ENCODE results near the gene POMT2. TPM values are rescaled to one million over a fixed set of nuclear protein-coding genes. Genes with fewer than 3 reads are reported as not detected.

Gene POMT2
- total RNA-seq, 2 experiments from 2014 or later: 5.9 to 31.4 TPM

DNA sequence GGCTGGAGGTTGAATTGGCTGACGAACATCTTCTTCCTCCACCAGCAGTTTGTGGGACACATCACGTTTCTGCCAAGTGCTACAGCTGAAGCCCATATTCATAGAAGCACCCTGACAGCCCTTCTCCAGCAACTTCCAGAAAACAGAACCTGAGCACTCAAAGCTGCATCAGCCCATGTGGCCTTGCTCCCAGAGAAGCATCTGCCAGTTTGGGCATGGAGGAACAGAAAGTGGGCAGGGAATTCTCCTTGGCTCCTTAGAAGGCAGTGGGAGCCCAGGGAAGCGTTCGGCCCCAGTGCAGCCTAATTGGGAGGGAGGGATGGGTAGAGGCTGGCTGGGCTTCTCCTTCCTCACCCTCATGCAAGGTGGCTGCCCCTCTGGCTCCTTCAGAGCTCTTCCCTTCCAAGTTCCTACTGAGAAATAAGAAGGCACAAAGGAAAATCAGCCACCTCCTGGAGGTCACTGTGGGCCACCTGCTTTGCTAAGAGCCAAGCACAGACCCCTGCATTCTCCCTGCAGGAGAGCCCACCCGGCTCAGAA, 45.6 kb downstream of the POMT2 start:
- Histone ChIP-seq H3K4me2 (ENCODE audit: low read length) (no peak overlapping the region), H3K27ac (ENCODE audit: low read depth, low read length, poor library complexity, severe bottlenecking) (no peak overlapping the region), H2AFZ (ENCODE audit: low read length) (no peak overlapping the region), H3K36me3 (ENCODE audit: insufficient read depth, low read length) (no peaks in the 10 kb centered on the region), H4K20me1 (ENCODE audit: insufficient read depth, low read length) (no peaks in the 10 kb centered on the region), H3K4me3 (ENCODE audit: low read depth, low read length, poor library complexity, severe bottlenecking) (no peak overlapping the region), H3K9me2 (ENCODE audit: insufficient read depth, low read length) (no peaks in the 10 kb centered on the region), H3K9me3 (ENCODE audit: low read length) (no peaks in the 10 kb centered on the region), H3K4me1 (ENCODE audit: insufficient read depth, low read length, poor library complexity, severe bottlenecking) (peaks cover 7% of the 10 kb centered on the region), H3K79me2 (ENCODE audit: insufficient read depth, low read depth, low read length) (no peaks in the 10 kb centered on the region)
- intact Hi-C loops (cut with micrococcal nuclease; ENCODE audit: unreplicated experiment): no loop called here
- CTCF ChIA-PET (ENCODE audit: unreplicated experiment): interaction anchor here (0.7 kb wide), 1 partner anchor 38 kb away, joined by 3 read pairs; no protein-coding TSS in a partner anchor
- no peak for TF ChIP-seq EZH2phosphoT487 (IDR thresholded peaks at IDR 0.05; ENCODE audit: borderline replicate concordance, low read depth, low read length)
- TF ChIP-seq, protein P1, sequence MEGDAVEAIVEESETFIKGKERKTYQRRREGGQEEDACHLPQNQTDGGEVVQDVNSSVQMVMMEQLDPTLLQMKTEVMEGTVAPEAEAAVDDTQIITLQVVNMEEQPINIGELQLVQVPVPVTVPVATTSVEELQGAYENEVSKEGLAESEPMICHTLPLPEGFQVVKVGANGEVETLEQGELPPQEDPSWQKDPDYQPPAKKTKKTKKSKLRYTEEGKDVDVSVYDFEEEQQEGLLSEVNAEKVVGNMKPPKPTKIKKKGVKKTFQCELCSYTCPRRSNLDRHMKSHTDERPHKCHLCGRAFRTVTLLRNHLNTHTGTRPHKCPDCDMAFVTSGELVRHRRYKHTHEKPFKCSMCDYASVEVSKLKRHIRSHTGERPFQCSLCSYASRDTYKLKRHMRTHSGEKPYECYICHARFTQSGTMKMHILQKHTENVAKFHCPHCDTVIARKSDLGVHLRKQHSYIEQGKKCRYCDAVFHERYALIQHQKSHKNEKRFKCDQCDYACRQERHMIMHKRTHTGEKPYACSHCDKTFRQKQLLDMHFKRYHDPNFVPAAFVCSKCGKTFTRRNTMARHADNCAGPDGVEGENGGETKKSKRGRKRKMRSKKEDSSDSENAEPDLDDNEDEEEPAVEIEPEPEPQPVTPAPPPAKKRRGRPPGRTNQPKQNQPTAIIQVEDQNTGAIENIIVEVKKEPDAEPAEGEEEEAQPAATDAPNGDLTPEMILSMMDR (conservative IDR thresholded peaks at IDR 0.05; ENCODE audit: low read length): no peak
- DNase-seq (ENCODE audit: low spot score): no peak
- POLR2A ChIA-PET: interaction anchor here (0.5 to 1.0 kb wide), 2 partner anchors 9 to 12 kb away, joined by 3 to 4 read pairs; no protein-coding TSS in a partner anchor
- no TSS peak for BruUV-seq (replicated peaks)

DNA sequence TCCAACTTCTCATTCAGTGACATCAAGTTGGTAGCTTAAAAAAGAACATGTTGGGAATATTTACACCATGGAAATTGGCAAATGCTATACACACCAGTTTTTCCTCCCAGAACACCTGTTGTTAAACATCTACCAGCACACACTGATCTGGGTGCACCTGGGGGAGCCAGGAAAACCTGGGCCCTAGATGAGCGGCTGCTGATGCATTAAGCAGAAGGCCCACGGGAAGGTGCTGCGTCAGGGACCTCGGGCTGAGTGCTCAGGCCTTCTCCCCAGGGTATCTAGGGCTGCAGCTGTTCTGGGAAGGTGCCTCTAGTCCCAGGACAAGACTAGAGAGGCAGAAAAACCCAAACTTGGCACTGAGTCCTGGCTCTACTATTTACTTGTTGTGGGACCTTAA, 46.9 kb downstream of the POMT2 start:
- POLR2A ChIA-PET: interaction anchor here (0.6 kb wide), 2 partner anchors 44 to 102 kb away, joined by 3 to 5 read pairs; no protein-coding TSS in a partner anchor
- no TSS peak for BruUV-seq (replicated peaks)
- CTCF ChIA-PET (ENCODE audit: unreplicated experiment): no interaction called here
- Histone ChIP-seq H3K4me1 (ENCODE audit: insufficient read depth, low read length, poor library complexity, severe bottlenecking) (peaks cover 7% of the 10 kb centered on the region), H3K79me2 (ENCODE audit: insufficient read depth, low read depth, low read length) (no peaks in the 10 kb centered on the region), H3K9me3 (ENCODE audit: low read length) (no peaks in the 10 kb centered on the region), H3K4me3 (ENCODE audit: low read depth, low read length, poor library complexity, severe bottlenecking) (no peak overlapping the region), H3K4me2 (ENCODE audit: low read length) (no peak overlapping the region), H2AFZ (ENCODE audit: low read length) (no peak overlapping the region), H4K20me1 (ENCODE audit: insufficient read depth, low read length) (no peaks in the 10 kb centered on the region), H3K27ac (ENCODE audit: low read depth, low read length, poor library complexity, severe bottlenecking) (no peak overlapping the region), H3K9me2 (ENCODE audit: insufficient read depth, low read length) (no peaks in the 10 kb centered on the region), H3K36me3 (ENCODE audit: insufficient read depth, low read length) (no peaks in the 10 kb centered on the region)
- no peak for DNase-seq (ENCODE audit: low spot score)
- TF ChIP-seq EZH2phosphoT487 (IDR thresholded peaks at IDR 0.05; ENCODE audit: borderline replicate concordance, low read depth, low read length): no peak
- intact Hi-C loops (cut with micrococcal nuclease; ENCODE audit: unreplicated experiment): no loop called here

DNA sequence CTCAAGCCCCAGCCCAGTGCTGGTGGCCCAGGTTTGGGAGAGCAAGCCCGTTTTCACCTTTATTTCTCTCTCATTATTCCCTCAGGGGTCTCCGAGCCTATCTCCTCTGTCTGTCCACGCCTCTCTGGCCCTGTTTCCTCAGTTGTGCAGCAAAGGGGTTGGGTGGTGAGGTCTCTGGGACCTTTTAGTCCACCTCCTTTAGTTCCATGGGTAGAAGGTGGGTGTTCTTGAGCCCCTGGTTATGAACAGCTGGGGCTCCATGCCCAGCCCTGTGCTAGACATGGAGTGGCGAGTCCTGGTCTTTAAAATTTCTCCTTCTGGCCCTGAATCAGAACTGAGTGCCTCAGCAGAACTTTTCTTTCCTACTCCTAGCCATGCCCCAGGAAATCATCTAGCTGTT, 48.4 kb downstream of the POMT2 start:
- DNase-seq (ENCODE audit: low spot score): no peak
- H3K4me2 ChIP-seq (ENCODE audit: low read length): no peak overlapping the region
- no peak overlapping the region for H3K4me3 ChIP-seq (ENCODE audit: low read depth, low read length, poor library complexity, severe bottlenecking)
- H3K4me1 ChIP-seq (ENCODE audit: insufficient read depth, low read length, poor library complexity, severe bottlenecking): peaks cover 7% of the 10 kb centered on the region
- no peaks in the 10 kb centered on the region for H3K9me3 ChIP-seq (ENCODE audit: low read length)
- H3K79me2 ChIP-seq (ENCODE audit: insufficient read depth, low read depth, low read length): no peaks in the 10 kb centered on the region
- H4K20me1 ChIP-seq (ENCODE audit: insufficient read depth, low read length): no peaks in the 10 kb centered on the region
- CTCF ChIA-PET (ENCODE audit: unreplicated experiment): no interaction called here
- BruUV-seq (replicated peaks): no TSS peak
- no peak overlapping the region for H3K27ac ChIP-seq (ENCODE audit: low read depth, low read length, poor library complexity, severe bottlenecking)
- POLR2A ChIA-PET: no interaction called here
- H2AFZ ChIP-seq (ENCODE audit: low read length): no peak overlapping the region
- no peaks in the 10 kb centered on the region for H3K36me3 ChIP-seq (ENCODE audit: insufficient read depth, low read length)
- intact Hi-C loops (cut with micrococcal nuclease; ENCODE audit: unreplicated experiment): no loop called here
- H3K9me2 ChIP-seq (ENCODE audit: insufficient read depth, low read length): no peaks in the 10 kb centered on the region
- TF ChIP-seq, protein P1 (conservative IDR thresholded peaks at IDR 0.05; ENCODE audit: low read length): no peak
- TF ChIP-seq EZH2phosphoT487 (IDR thresholded peaks at IDR 0.05; ENCODE audit: borderline replicate concordance, low read depth, low read length): no peak
